Measurements from ENCODE around the gene BSG.

DNA sequence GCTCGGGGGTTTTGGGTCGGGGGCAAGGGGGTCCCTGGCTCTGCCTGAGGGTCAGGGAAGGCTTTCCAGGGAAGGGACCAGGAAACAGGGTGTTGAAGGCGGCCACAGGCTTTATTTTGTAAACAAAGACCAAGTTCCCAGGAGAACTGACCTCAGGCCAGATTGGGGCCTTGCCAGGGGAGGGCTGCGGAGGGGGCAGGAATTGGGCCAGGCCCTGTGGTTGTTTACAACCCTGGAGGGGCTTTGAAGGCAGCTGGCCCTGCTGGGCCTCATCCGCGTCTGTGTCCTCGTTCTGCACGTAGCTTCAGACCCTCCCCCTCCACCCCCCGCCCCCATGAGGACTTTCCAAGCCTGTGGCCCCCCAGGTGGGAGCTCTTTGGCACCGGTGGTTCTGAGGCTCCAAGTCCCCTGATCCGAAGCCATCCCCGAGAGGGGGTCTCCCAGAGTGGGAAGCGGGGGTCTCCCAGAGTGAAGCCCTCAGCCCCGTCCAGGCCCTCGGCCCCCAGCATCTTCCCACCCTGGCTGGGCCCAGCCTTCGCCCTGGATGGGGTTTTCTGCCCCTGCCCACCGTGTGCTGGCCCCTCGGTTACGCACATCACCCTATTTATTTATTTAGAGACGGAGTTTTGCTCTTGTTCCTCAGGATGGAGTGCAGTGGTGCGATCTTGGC lies 13.5 kb upstream of the BSG start:
- TF ChIP-seq, protein P1, sequence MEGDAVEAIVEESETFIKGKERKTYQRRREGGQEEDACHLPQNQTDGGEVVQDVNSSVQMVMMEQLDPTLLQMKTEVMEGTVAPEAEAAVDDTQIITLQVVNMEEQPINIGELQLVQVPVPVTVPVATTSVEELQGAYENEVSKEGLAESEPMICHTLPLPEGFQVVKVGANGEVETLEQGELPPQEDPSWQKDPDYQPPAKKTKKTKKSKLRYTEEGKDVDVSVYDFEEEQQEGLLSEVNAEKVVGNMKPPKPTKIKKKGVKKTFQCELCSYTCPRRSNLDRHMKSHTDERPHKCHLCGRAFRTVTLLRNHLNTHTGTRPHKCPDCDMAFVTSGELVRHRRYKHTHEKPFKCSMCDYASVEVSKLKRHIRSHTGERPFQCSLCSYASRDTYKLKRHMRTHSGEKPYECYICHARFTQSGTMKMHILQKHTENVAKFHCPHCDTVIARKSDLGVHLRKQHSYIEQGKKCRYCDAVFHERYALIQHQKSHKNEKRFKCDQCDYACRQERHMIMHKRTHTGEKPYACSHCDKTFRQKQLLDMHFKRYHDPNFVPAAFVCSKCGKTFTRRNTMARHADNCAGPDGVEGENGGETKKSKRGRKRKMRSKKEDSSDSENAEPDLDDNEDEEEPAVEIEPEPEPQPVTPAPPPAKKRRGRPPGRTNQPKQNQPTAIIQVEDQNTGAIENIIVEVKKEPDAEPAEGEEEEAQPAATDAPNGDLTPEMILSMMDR (IDR thresholded peaks at IDR 0.05): no peak
- no peak for TF ChIP-seq POLR2A (IDR thresholded peaks at IDR 0.05)
